Measurements from ENCODE around the gene CHRNA10.
"Not testable (repeated sequence)": the region's sequence is repeated elsewhere in the genome, so short reads cannot be mapped to it uniquely, and the experiment has no call there.

The CHRNA10 gene

DNA sequence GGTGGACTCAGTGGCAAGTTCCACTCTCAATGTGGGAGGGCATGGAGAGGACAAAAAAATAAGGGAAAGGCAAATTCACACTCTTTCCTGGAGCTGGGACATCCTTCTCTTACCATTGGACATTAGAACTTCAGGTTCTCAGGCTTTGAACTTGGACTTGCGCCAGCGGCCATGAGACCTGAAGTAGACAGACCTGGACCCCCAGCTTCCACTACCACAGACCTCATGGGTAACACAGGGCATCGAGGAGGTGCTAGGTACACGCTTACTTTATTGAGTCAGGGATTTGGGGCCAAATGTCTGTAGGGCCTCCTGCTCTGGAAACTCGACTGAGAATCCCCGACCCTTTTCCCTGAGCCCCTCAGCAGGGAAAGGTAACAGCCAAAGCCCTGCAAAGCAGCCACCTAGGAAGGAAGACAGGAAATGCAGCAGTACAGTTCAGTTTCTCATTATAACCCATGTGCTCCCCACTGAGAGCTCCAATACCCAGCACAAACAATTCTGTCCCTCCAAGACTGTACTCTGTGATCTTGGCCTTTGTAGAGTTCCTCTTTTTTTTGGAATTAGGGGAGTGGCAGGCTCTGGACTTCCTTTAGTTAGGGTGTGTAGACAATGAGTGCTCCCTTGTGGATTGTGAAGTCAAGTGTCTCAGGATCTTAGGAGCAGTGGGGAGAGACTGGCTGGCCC lies 5.7 kb downstream of the CHRNA10 start:
- TF ChIP-seq, protein P1, sequence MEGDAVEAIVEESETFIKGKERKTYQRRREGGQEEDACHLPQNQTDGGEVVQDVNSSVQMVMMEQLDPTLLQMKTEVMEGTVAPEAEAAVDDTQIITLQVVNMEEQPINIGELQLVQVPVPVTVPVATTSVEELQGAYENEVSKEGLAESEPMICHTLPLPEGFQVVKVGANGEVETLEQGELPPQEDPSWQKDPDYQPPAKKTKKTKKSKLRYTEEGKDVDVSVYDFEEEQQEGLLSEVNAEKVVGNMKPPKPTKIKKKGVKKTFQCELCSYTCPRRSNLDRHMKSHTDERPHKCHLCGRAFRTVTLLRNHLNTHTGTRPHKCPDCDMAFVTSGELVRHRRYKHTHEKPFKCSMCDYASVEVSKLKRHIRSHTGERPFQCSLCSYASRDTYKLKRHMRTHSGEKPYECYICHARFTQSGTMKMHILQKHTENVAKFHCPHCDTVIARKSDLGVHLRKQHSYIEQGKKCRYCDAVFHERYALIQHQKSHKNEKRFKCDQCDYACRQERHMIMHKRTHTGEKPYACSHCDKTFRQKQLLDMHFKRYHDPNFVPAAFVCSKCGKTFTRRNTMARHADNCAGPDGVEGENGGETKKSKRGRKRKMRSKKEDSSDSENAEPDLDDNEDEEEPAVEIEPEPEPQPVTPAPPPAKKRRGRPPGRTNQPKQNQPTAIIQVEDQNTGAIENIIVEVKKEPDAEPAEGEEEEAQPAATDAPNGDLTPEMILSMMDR (conservative IDR thresholded peaks at IDR 0.05; ENCODE audit: low read depth, low read length) = no peak
- DNase-seq (ENCODE audit: low read depth) = no peak
- H3K4me3 ChIP-seq (ENCODE audit: low read length) = no peak overlapping the region

DNA sequence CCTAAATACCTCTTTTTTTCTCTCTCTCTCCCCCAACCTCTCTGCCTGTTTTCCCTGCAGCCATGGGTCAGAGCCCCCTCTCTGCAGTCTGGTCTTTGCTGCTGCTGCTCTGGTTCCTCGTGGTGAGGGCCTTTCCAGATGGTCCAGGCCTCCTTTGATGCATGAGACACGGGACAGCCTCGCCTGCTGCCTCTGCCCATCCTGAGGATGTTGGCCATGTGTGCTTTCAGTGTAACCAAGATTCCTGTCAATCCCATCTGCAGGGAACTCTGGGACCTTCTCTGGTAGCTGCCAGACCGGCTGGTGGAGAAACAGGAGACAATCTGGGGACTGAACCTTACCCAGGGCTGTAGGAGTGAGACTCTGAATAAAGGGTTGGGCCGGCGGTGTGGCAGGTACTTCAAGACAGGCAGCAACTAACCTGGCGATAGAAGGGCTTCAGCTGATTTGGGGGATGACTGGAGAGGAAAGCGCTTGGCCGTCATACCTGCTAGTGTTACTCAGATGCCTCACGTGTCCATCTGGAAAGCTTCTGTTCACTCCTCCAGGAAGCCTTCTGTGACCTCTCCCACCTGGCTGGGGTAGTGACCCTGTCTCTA lies 7.1 kb downstream of the CHRNA10 start:
- TF ChIP-seq, protein P1 (conservative IDR thresholded peaks at IDR 0.05; ENCODE audit: low read depth, low read length) = no peak
- DNase-seq (ENCODE audit: low read depth) = no peak
- no peak overlapping the region for H3K4me3 ChIP-seq (ENCODE audit: low read length)

DNA sequence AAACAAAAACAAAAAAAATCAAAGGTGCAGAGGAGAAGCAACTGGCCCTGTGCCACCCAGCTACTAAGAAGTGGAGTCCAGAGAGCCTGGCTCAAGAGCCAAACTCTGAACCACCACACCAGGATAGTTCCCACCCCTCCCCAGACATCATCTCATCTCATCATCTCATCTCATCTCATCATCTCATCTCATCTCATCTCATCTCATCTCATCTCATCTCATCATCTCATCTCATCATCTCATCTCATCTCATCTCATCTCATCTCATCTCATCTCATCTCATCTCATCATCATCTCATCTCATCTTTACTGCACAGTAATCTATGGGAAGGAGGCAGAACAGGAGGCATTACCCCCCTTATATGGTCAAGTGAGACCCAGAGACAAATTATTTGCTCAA lies 8.3 kb downstream of the CHRNA10 start:
- TF ChIP-seq, protein P1 (conservative IDR thresholded peaks at IDR 0.05; ENCODE audit: low read depth, low read length) = no peak
- DNase-seq (ENCODE audit: low read depth) = no peak
- H3K4me3 ChIP-seq (ENCODE audit: low read length) = no peak overlapping the region

DNA sequence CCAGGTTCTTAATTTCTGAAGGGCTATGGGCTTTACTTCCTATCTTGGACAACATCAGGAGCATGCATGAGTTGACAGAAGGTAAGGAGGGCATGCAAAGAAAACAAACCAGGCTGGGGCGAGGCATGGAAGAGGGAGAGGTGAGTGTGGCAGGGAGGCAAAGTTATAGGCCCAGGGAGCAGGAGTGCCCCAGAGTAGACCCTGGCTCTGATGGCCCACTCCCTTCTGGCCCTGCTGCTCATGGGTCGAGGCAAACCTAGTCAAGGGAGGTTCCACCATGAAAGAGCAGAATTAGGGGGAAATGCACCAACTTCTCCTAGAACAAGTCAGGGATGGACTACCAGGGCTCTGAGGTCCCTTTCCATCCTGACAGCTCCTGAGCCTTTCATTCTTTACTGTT lies 10.2 kb downstream of the CHRNA10 start:
- DNase-seq (ENCODE audit: low read depth) = no peak
- TF ChIP-seq, protein P1 (conservative IDR thresholded peaks at IDR 0.05; ENCODE audit: low read depth, low read length) = no peak

DNA sequence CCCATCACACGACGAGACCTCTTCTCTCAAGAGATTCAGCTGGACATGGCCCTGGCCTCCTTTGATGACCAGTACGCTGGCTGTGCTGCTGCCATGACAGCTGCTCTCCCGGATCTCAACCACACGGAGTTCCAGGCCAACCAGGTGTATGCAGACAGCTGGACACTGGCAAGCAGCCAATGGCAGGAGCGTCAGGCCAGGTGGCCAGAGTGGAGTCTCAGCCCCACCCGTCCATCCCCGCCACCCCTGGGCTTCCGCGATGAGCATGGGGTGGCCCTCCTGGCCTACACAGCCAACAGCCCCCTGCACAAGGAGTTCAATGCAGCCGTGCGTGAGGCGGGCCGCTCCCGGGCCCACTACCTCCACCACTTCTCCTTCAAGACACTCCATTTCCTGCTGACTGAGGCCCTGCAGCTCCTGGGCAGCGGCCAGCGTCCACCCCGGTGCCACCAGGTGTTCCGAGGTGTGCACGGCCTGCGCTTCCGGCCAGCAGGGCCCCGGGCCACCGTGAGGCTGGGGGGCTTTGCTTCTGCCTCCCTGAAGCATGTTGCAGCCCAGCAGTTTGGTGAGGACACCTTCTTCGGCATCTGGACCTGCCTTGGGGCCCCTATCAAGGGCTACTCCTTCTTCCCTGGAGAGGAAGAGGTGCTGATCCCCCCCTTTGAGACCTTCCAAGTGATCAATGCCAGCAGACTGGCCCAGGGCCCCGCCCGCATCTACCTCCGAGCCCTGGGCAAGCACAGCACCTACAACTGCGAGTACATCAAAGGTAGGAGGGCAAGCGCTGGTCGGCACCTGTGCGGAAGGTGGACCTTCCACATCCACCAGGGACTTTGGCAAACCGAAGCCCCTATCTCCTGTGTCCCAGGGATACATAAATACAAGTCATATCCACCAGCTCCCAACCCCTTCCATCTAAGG lies 11.3 kb downstream of the CHRNA10 start:
- no peak for DNase-seq (ENCODE audit: low read depth)
- TF ChIP-seq, protein P1 (conservative IDR thresholded peaks at IDR 0.05; ENCODE audit: low read depth, low read length) = no peak
- H3K4me3 ChIP-seq (ENCODE audit: low read length) = no peak overlapping the region

More for the DNA sequence above, 10.2 kb downstream of the CHRNA10 start:
- no peak overlapping the region for H3K4me3 ChIP-seq (ENCODE audit: low read length)

DNA sequence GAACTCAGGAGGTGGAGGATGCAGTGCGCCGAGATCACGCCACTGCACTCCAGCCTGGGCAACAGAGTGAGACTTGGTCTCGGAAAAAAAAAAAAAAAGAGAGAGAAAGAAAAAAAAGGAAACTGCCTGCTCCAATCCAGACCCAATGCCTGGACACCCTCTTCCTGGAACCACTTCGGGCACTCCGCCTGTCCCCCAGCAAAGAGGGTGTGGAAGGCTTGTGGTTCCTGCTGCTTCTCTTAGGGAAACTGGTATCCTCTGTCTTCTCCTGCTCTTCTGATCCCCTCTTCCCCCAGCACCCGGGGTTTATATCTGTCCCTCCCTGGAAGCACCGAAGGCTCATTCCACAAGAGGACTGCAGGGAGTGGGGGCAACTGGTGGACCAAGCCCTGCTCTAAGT lies 12.9 kb downstream of the CHRNA10 start:
- H3K4me3 ChIP-seq (ENCODE audit: low read length) = no peak overlapping the region
- DNase-seq (ENCODE audit: low read depth) = no peak
- TF ChIP-seq, protein P1 (conservative IDR thresholded peaks at IDR 0.05; ENCODE audit: low read depth, low read length) = no peak

DNA sequence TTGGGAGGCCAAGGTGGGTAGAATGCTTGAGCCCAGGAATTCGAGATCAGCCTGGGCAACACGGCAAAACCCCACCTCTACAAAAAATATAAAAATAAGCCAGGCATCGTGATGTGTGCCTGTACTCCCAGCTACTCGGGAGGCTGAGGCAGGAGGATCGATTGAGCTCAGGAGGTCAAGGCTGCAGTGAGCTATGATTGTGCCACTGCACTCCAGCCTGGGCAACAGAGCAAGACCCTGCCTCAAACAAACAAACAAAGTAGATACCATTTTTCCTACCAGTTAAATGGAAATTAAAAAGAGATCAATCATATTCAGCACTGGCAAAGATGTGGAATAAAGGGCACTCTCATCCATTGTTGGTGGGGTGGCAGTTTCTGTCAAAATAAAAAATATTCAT lies 13.9 kb downstream of the CHRNA10 start:
- not testable (repeated sequence) for DNase-seq (ENCODE audit: low read depth)

More for the DNA sequence above, 13.9 kb downstream of the CHRNA10 start:
- not testable (repeated sequence) for H3K4me3 ChIP-seq (ENCODE audit: low read length)

Measured in retinal pigment epithelial cell (primary cell).